H9 (cell line): ENCODE results near the gene SGCD. TPM values are rescaled to one million over a fixed set of nuclear protein-coding genes. Genes with fewer than 3 reads are reported as not detected.

Source experiments
- DNase-seq: peaks from one replicate; pipeline ENCODE4 v3.0.0-alpha.2; 2017
- H2AFZ ChIP-seq: one replicate; pipeline ENCODE4 v1.6.1; 2013; ENCODE audit warnings: mild to moderate bottlenecking, low read length, control low read depth, moderate library complexity
- H2AK5ac ChIP-seq: 2 replicates; pipeline ENCODE4 v1.6.1; 2013; ENCODE audit warnings: low read length, control low read depth, mixed read lengths; ENCODE audit not compliant: insufficient read length
- H2BK120ac ChIP-seq: one replicate; pipeline ENCODE4 v1.6.1; 2013; ENCODE audit warnings: low read depth, mild to moderate bottlenecking, low read length, control low read depth, inconsistent platforms; ENCODE audit not compliant: poor library complexity, severe bottlenecking
- H2BK12ac ChIP-seq: 2 replicates; pipeline ENCODE4 v1.6.1; 2013; ENCODE audit warnings: low read length, control low read depth, mixed read lengths, low read depth; ENCODE audit not compliant: insufficient read length
- H2BK15ac ChIP-seq: 2 replicates; pipeline ENCODE4 v1.6.1; 2013; ENCODE audit warnings: low read depth, low read length, control low read depth
- H2BK20ac ChIP-seq: one replicate; pipeline ENCODE4 v1.6.1; 2013; ENCODE audit warnings: low read depth, mild to moderate bottlenecking, low read length, control low read depth, inconsistent platforms; ENCODE audit not compliant: poor library complexity, severe bottlenecking
- H2BK5ac ChIP-seq: 2 replicates; pipeline ENCODE4 v1.6.1; 2013; ENCODE audit warnings: low read length, control low read depth, mixed read lengths; ENCODE audit not compliant: insufficient read length
- H3K14ac ChIP-seq: 2 replicates; pipeline ENCODE4 v1.6.1; 2013; ENCODE audit warnings: low read length, control low read depth; ENCODE audit not compliant: insufficient read depth
- H3K18ac ChIP-seq: 2 replicates; pipeline ENCODE4 v1.6.1; 2013; ENCODE audit warnings: low read depth, mild to moderate bottlenecking, mixed read lengths, low read length, control low read depth; ENCODE audit not compliant: insufficient read length
- H3K23ac ChIP-seq: 2 replicates; pipeline ENCODE4 v1.6.1; 2013; ENCODE audit warnings: low read length, control low read depth, mixed read lengths, low read depth; ENCODE audit not compliant: insufficient read length
- H3K23me2 ChIP-seq: 2 replicates; pipeline ENCODE4 v1.6.1; 2013; ENCODE audit warnings: low read depth, mild to moderate bottlenecking, mixed read lengths, low read length, control low read depth; ENCODE audit not compliant: insufficient read length, poor library complexity, severe bottlenecking
- H3K27ac ChIP-seq: 2 replicates; pipeline ENCODE4 v1.5.1; 2013; ENCODE audit warnings: low read length, control low read depth, mixed read lengths, low read depth; ENCODE audit not compliant: insufficient read length
- H3K27me3 ChIP-seq: 2 replicates; pipeline ENCODE4 v1.6.1; 2013; ENCODE audit warnings: low read length, control low read depth, inconsistent platforms; ENCODE audit not compliant: insufficient read depth
- H3K4ac ChIP-seq: 2 replicates; pipeline ENCODE4 v1.6.1; 2013; ENCODE audit warnings: low read depth, mild to moderate bottlenecking, control low read depth, inconsistent platforms, low read length, moderate library complexity
- H3K4me1 ChIP-seq: 2 replicates; pipeline ENCODE4 v1.6.1; 2013; ENCODE audit warnings: low read length, control low read depth, inconsistent platforms; ENCODE audit not compliant: insufficient read depth
- H3K4me2 ChIP-seq: 2 replicates; pipeline ENCODE4 v1.6.1; 2013; ENCODE audit warnings: low read length, control low read depth, mixed read lengths; ENCODE audit not compliant: insufficient read length, insufficient read depth
- H3K56ac ChIP-seq: 2 replicates; pipeline ENCODE4 v1.6.1; 2013; ENCODE audit warnings: low read depth, mild to moderate bottlenecking, mixed read lengths, low read length, control low read depth; ENCODE audit not compliant: insufficient read length
- H3K79me1 ChIP-seq: 2 replicates; pipeline ENCODE4 v1.6.1; 2013; ENCODE audit warnings: low read depth, mild to moderate bottlenecking, moderate library complexity, low read length, control low read depth, inconsistent platforms; ENCODE audit not compliant: insufficient read depth, poor library complexity, severe bottlenecking
- H3K79me2 ChIP-seq: 2 replicates; pipeline ENCODE4 v1.6.1; 2013; ENCODE audit warnings: low read length, control low read depth, inconsistent platforms; ENCODE audit not compliant: insufficient read depth
- H3K9ac ChIP-seq: 2 replicates; pipeline ENCODE4 v1.6.1; 2013; ENCODE audit warnings: low read length, control low read depth, mixed read lengths; ENCODE audit not compliant: insufficient read length; ENCODE audit errors: extremely low read depth
- H3K9me3 ChIP-seq: one replicate; pipeline ENCODE4 v1.6.1; 2013; ENCODE audit warnings: low read depth, low read length, inconsistent platforms; ENCODE audit not compliant: control insufficient read depth
- H3T11ph ChIP-seq: one replicate; pipeline ENCODE4 v1.6.1; 2013; ENCODE audit warnings: mild to moderate bottlenecking, low read length, control low read depth, inconsistent platforms
- H4K20me1 ChIP-seq: one replicate; pipeline ENCODE4 v1.6.1; 2013; ENCODE audit not compliant: control insufficient read depth, insufficient read length, insufficient read depth
- H4K5ac ChIP-seq: 2 replicates; pipeline ENCODE4 v1.6.1; 2013; ENCODE audit warnings: low read depth, mild to moderate bottlenecking, mixed read lengths, low read length, control low read depth; ENCODE audit not compliant: insufficient read length
- H4K8ac ChIP-seq: replicated peaks from 2 replicates; pipeline ENCODE4 v1.6.1; 2013; ENCODE audit warnings: low read length, control low read depth, mixed read lengths, low read depth; ENCODE audit not compliant: insufficient read length
- H4K91ac ChIP-seq: 2 replicates; pipeline ENCODE4 v1.6.1; 2013; ENCODE audit warnings: low read depth, mild to moderate bottlenecking, moderate library complexity, mixed read lengths, low read length, control low read depth; ENCODE audit not compliant: insufficient read length
- H3K27ac Mint-ChIP-seq, 3 experiments: 2 replicates in 2 of 3; 3 replicates in 1 of 3; pipeline ENCODE4 v1.8.0; 2020 to 2021; ENCODE audit warnings: mixed read lengths in 3 of 3, mild to moderate bottlenecking in 1 of 3, moderate library complexity in 1 of 3
- H3K27me3 Mint-ChIP-seq: 2 replicates; pipeline ENCODE4 v1.8.0; 2021; ENCODE audit warnings: low read depth, mild to moderate bottlenecking, moderate library complexity, mixed read lengths
- H3K36me3 Mint-ChIP-seq, 3 experiments: 2 replicates in 2 of 3; 3 replicates in 1 of 3; pipeline ENCODE4 v1.8.0; 2020 to 2021; ENCODE audit warnings: low read depth in 3 of 3, mixed read lengths in 3 of 3; ENCODE audit not compliant: insufficient read depth in 1 of 3
- H3K4me1 Mint-ChIP-seq, 2 experiments: 2 replicates each; pipeline ENCODE4 v1.8.0; 2020; ENCODE audit warnings: mixed read lengths in 2 of 2
- H3K4me3 Mint-ChIP-seq, 2 experiments: 2 replicates in 1 of 2; 3 replicates in 1 of 2; pipeline ENCODE4 v1.8.0; 2020 to 2021; ENCODE audit warnings: mild to moderate bottlenecking in 2 of 2, mixed read lengths in 2 of 2, moderate library complexity in 1 of 2
- H3K9me3 Mint-ChIP-seq, 2 experiments: 2 replicates in 1 of 2; 3 replicates in 1 of 2; pipeline ENCODE4 v1.8.0; 2020; ENCODE audit warnings: mild to moderate bottlenecking in 2 of 2, mixed read lengths in 2 of 2, moderate library complexity in 1 of 2
- WGBS: extraction: QIAGEN DNeasy Blood & Tissue Kit; methylation state at CpG from one replicate; pipeline ENCODE4 v1.1.7; 2013; ENCODE audit warnings: missing lambda C conversion rate, low lambda C conversion rate, mixed read lengths; ENCODE audit not compliant: insufficient read length; ENCODE audit errors: extremely low coverage; 5-methylcytosine and 5-hydroxymethylcytosine counted together
- total RNA-seq: library from RNA; stranded (reverse); gene quantifications from 2 replicates; pipeline ENCODE4 v1.2.1, GENCODE V29; 2021
- TF ChIP-seq, protein P1 (sequence below): fragments of 200-600 bp; sonication (generic); conservative IDR thresholded peaks from 3 replicates; pipeline ENCODE4 v1.8.0; 2021; ENCODE audit warnings: antibody characterized with exemption, mild to moderate bottlenecking

Gene SGCD
- total RNA-seq, 1 experiment from 2014 or later, result 0.11 TPM

DNA sequence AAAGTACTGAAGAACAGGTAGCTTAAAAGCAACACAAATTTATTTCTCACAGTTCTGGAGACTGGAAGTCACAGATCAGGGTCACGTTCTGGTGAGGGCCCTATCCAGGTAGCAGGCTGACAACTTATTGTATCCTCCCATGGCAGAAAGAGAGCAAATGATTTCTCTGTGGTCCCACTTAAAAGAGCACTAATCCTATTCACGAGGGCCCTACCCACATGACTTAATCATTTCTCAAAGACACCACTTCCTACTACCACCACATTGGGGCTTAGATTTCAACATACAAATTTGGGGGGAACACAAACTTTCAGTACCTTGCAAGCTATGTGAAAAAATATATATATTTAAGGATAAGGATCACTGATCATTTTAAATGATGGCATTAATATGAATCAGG is 447.3 kb downstream of the SGCD start:
- Mint-ChIP-seq H3K27ac (no peak overlapping the region; a peak in 1 of 7 replicates), H3K4me1 (peaks cover 0 to 4% of the 10 kb centered on the region in 2 experiments; a peak in 1 of 4 replicates), H3K9me3 (no peaks in the 10 kb centered on the region), H3K36me3 (peaks cover 0 to 3% (median 0%) of the 10 kb centered on the region in 3 experiments; a peak in 2 of 7 replicates), H3K4me3 (no peak overlapping the region), H3K27me3 (no peaks in the 10 kb centered on the region)
- Histone ChIP-seq H3K9me3 (no peaks in the 10 kb centered on the region), H3K79me2 (no peaks in the 10 kb centered on the region), H3K4me1 (no peaks in the 10 kb centered on the region), H2BK12ac (no peak overlapping the region), H3K9ac (no peak overlapping the region), H3K4ac (no peak overlapping the region), H2BK5ac (no peak overlapping the region), H3T11ph (no peak overlapping the region), H2BK120ac (no peak overlapping the region), H2AK5ac (no peak overlapping the region), H3K56ac (no peak overlapping the region), H3K4me2 (no peak overlapping the region), H3K23ac (no peak overlapping the region), H3K18ac (no peak overlapping the region), H4K91ac (no peak overlapping the region), H3K23me2 (no peaks in the 10 kb centered on the region), H4K8ac (no peak overlapping the region), H2BK15ac (no peak overlapping the region), H2AFZ (no peak overlapping the region), H2BK20ac (no peak overlapping the region), H4K5ac (no peak overlapping the region), H3K27ac (no peak overlapping the region), H4K20me1 (no peaks in the 10 kb centered on the region), H3K27me3 (no peaks in the 10 kb centered on the region), H3K14ac (no peak overlapping the region), H3K79me1 (no peaks in the 10 kb centered on the region)
- TF ChIP-seq, protein P1, sequence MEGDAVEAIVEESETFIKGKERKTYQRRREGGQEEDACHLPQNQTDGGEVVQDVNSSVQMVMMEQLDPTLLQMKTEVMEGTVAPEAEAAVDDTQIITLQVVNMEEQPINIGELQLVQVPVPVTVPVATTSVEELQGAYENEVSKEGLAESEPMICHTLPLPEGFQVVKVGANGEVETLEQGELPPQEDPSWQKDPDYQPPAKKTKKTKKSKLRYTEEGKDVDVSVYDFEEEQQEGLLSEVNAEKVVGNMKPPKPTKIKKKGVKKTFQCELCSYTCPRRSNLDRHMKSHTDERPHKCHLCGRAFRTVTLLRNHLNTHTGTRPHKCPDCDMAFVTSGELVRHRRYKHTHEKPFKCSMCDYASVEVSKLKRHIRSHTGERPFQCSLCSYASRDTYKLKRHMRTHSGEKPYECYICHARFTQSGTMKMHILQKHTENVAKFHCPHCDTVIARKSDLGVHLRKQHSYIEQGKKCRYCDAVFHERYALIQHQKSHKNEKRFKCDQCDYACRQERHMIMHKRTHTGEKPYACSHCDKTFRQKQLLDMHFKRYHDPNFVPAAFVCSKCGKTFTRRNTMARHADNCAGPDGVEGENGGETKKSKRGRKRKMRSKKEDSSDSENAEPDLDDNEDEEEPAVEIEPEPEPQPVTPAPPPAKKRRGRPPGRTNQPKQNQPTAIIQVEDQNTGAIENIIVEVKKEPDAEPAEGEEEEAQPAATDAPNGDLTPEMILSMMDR, result no peak
- DNase-seq, result no peak
- no CpG with 5 or more reads among the region's 2 CpGs for WGBS
